Smooth muscle cell (in vitro differentiated cells): ENCODE measurements around the gene UFSP1. TPM values are rescaled to one million over a fixed set of nuclear protein-coding genes. Genes with fewer than 3 reads are reported as not detected.
"Not testable (repeated sequence)": the region's sequence is repeated elsewhere in the genome, so short reads cannot be mapped to it uniquely, and the experiment has no call there.

ENCODE experiments used
- DNase-seq: peaks from one replicate; lab custom pipeline; 2025; ENCODE audit not compliant: unreplicated experiment; lab: John Stamatoyannopoulos, UW
- H2AFZ ChIP-seq: fragments of 200-600 bp; sonication (generic); 2 replicates; pipeline ENCODE4 v1.6.0; 2016; ENCODE audit warnings: antibody characterized with exemption, low read depth, mild to moderate bottlenecking
- H3F3A ChIP-seq: fragments of 200-600 bp; sonication (generic); 2 replicates; pipeline ENCODE4 v1.6.0; 2017; ENCODE audit warnings: antibody characterized with exemption, low read depth
- H3K27ac ChIP-seq: fragments of 200-600 bp; sonication (generic); 2 replicates; pipeline ENCODE4 v1.5.1; 2016; ENCODE audit warnings: low read depth, mild to moderate bottlenecking
- H3K27me3 ChIP-seq: fragments of 200-600 bp; sonication (generic); 2 replicates; pipeline ENCODE4 v1.6.1; 2016; ENCODE audit warnings: low read depth, mild to moderate bottlenecking
- H3K36me3 ChIP-seq: fragments of 200-600 bp; sonication (generic); 2 replicates; pipeline ENCODE4 v1.5.1; 2016; ENCODE audit warnings: low read depth
- H3K4me1 ChIP-seq: fragments of 200-600 bp; sonication (generic); 2 replicates; pipeline ENCODE4 v1.5.1; 2016; ENCODE audit warnings: low read depth
- H3K4me2 ChIP-seq: fragments of 200-600 bp; sonication (generic); 2 replicates; pipeline ENCODE4 v1.6.0; 2016; ENCODE audit warnings: mild to moderate bottlenecking
- H3K4me3 ChIP-seq: fragments of 200-600 bp; sonication (generic); 2 replicates; pipeline ENCODE4 v1.5.1; 2016; ENCODE audit warnings: mild to moderate bottlenecking
- H3K79me2 ChIP-seq: fragments of 200-600 bp; sonication (generic); 2 replicates; pipeline ENCODE4 v1.6.0; 2016; ENCODE audit warnings: low read depth, mild to moderate bottlenecking
- H3K9ac ChIP-seq: fragments of 200-600 bp; sonication (generic); 2 replicates; pipeline ENCODE4 v1.6.0; 2016; ENCODE audit warnings: low read depth
- H3K9me3 ChIP-seq: fragments of 200-600 bp; sonication (generic); replicated peaks from 2 replicates; pipeline ENCODE4 v1.5.1; 2016; ENCODE audit warnings: low read depth
- H4K20me1 ChIP-seq: fragments of 200-600 bp; sonication (generic); 2 replicates; pipeline ENCODE4 v1.6.0; 2016; ENCODE audit warnings: low read depth
- WGBS: methylation state at CpG from one replicate; pipeline ENCODE4 v1.1.7; 2016; ENCODE audit warnings: low lambda C conversion rate; 5-methylcytosine and 5-hydroxymethylcytosine counted together
- polyA plus RNA-seq: library from polyadenylated mRNA; unstranded; fragments of >200 nt; fragmentation: Nextera tagmentation; extraction: Ambion mirVana; gene quantifications from 2 replicates; pipeline ENCODE4 v1.2.1, GENCODE V29; 2016
- total RNA-seq: library from RNA; depleted of rRNA; stranded (reverse); fragments of >200 nt; gene quantifications from 2 replicates; pipeline ENCODE4 v1.2.3, GENCODE V29; 2014
- TF ChIP-seq, protein P1 (sequence below): fragments of 200-600 bp; sonication (generic); IDR thresholded peaks from 2 replicates; pipeline ENCODE4 v1.5.1; 2017; ENCODE audit warnings: borderline replicate concordance, mild to moderate bottlenecking, antibody characterized with exemption; ENCODE audit not compliant: insufficient read depth, poor library complexity, severe bottlenecking

The UFSP1 gene
- total and polyA plus RNA-seq, 2 experiments from 2014 or later = 1.2 to 2.6 TPM

DNA sequence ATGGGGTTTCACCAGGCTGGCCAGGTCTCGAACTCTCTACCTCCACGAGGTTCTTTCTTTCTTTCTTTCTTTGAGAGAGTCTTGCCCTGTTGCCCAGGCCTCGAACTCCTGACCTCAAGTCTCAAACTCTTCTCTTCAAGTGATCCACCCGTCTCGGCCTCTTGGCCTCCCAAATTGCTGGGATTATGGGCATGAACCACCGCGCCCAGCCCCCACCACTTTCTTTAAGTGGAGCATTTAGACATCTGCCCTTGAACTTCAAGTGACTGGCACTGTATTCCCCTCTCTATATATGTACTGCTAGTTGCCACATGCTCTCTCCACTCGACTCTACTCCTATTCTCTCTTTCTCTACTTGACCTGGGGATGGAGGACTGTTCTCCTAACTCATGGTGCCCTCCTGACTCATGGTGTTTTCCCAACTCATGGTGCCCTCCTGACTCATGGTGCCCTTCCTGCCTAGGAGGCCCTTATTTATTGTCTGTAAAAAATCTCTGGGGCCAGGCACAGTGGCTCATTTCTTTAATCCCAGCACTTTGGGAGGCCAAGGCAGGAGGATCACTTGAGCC is 25.4 kb upstream of the UFSP1 start:
- H3K9ac ChIP-seq = no peak overlapping the region
- H3K36me3 ChIP-seq = no peaks in the 10 kb centered on the region
- no peak overlapping the region for H3K4me3 ChIP-seq
- H3K4me2 ChIP-seq = no peak overlapping the region
- H3K27ac ChIP-seq = no peak overlapping the region
- DNase-seq = no peak
- TF ChIP-seq, protein P1, sequence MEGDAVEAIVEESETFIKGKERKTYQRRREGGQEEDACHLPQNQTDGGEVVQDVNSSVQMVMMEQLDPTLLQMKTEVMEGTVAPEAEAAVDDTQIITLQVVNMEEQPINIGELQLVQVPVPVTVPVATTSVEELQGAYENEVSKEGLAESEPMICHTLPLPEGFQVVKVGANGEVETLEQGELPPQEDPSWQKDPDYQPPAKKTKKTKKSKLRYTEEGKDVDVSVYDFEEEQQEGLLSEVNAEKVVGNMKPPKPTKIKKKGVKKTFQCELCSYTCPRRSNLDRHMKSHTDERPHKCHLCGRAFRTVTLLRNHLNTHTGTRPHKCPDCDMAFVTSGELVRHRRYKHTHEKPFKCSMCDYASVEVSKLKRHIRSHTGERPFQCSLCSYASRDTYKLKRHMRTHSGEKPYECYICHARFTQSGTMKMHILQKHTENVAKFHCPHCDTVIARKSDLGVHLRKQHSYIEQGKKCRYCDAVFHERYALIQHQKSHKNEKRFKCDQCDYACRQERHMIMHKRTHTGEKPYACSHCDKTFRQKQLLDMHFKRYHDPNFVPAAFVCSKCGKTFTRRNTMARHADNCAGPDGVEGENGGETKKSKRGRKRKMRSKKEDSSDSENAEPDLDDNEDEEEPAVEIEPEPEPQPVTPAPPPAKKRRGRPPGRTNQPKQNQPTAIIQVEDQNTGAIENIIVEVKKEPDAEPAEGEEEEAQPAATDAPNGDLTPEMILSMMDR = no peak
- 91% methylated on average over 8 of the region's 8 CpGs for WGBS
- H3F3A ChIP-seq = no peaks in the 10 kb centered on the region
- no peaks in the 10 kb centered on the region for H3K27me3 ChIP-seq
- H4K20me1 ChIP-seq = no peaks in the 10 kb centered on the region
- H3K79me2 ChIP-seq = no peaks in the 10 kb centered on the region
- H3K4me1 ChIP-seq = no peaks in the 10 kb centered on the region
- no peak overlapping the region for H2AFZ ChIP-seq
- H3K9me3 ChIP-seq = no peaks in the 10 kb centered on the region

DNA sequence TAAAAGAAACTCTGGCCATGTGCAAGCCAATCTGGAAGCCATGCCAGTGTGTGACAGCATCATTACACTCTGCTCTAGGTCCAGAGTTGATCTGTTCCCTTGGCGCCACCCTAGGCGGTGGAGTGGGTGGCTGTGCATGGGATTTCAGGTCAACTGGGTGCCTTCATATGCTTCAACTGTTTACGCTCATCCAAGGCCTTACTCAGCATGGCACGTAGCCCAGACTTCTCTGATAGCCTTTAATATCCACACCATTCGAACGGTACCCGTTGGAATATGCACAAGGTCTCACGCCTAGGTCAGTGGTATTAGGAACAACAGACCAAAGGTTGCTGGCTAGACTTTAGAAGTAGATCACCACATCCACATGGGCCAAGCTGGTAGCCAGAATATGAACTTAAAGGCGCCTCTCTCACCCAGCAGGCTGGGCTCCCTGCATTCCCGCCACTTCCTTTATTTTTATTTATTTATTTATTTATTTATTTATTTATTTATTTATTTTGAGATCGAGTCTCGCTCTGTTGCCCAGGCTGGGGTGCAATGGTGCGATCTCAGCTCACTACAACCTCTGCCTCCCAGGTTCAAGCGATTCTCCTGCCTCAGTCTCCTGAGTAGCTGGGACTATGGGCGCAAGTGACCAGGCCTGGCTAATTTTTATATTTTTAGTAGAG is 24.8 kb upstream of the UFSP1 start:
- no peaks in the 10 kb centered on the region for H3K79me2 ChIP-seq
- DNase-seq = no peak
- TF ChIP-seq, protein P1 = no peak
- no peak overlapping the region for H3K27ac ChIP-seq
- no peaks in the 10 kb centered on the region for H3K36me3 ChIP-seq
- no peaks in the 10 kb centered on the region for H3F3A ChIP-seq
- H3K4me3 ChIP-seq = no peak overlapping the region
- H2AFZ ChIP-seq = no peak overlapping the region
- no peaks in the 10 kb centered on the region for H3K4me1 ChIP-seq
- no peaks in the 10 kb centered on the region for H3K27me3 ChIP-seq
- H3K9ac ChIP-seq = no peak overlapping the region
- H3K4me2 ChIP-seq = no peak overlapping the region
- H3K9me3 ChIP-seq = no peaks in the 10 kb centered on the region
- no peaks in the 10 kb centered on the region for H4K20me1 ChIP-seq
- WGBS = 89% methylated on average over 15 of the region's 15 CpGs

DNA sequence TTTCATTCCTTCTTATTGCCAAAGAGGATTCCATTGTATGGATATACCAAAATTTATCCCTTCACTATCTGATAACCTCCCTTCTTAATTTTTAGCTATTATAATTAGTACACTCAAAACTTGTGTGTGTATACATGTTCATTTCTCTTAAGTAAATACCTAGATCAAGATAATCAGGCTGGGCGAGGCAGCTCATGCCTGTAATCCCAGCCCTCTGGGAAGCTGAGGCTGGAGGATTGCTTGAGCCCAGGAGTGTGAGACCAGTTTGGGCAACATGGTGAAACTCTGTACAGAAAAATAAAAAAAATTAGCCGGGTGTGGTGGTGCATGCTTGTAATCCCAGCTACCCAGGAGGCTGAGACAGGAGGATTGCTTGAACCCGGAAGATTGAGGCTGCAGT is 22.0 kb upstream of the UFSP1 start:
- Histone ChIP-seq H4K20me1 (no peaks in the 10 kb centered on the region), H3K36me3 (no peaks in the 10 kb centered on the region), H3K27me3 (no peaks in the 10 kb centered on the region), H3K4me3 (no peak overlapping the region), H2AFZ (no peak overlapping the region), H3K27ac (no peak overlapping the region), H3K9ac (no peak overlapping the region), H3K4me1 (no peaks in the 10 kb centered on the region), H3F3A (no peaks in the 10 kb centered on the region), H3K9me3 (no peaks in the 10 kb centered on the region), H3K4me2 (no peak overlapping the region), H3K79me2 (no peaks in the 10 kb centered on the region)
- no peak for DNase-seq
- 85% methylated on average over 3 of the region's 3 CpGs for WGBS
- TF ChIP-seq, protein P1 = no peak

DNA sequence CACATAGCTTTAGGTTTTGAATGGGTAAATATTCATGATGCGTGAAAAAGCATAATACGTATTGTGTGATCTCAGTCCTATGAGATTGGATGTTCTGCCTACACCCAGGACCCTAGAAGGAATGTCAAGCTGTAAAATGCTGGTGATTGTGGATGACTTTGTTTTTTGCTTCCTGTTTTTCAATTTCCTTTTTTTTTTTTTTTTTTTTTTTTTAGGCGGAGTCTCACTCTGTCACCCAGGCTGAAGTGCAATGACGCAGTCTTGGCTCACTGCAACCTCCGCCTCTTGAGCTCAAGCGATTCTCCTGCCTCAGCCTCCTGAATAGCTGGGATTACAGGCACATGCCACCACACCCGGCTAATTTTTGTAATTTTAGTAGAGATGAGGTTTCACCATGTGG is 20.9 kb upstream of the UFSP1 start:
- not testable (repeated sequence) for H3K4me1 ChIP-seq, H2AFZ ChIP-seq, H3K79me2 ChIP-seq, H3K4me3 ChIP-seq, H3K9ac ChIP-seq, H3K4me2 ChIP-seq, DNase-seq, H3F3A ChIP-seq, H3K27ac ChIP-seq, H3K36me3 ChIP-seq, H3K9me3 ChIP-seq, H4K20me1 ChIP-seq, H3K27me3 ChIP-seq
- 87% methylated on average over 6 of the region's 7 CpGs for WGBS
